ENCODE measurements around the gene FAM118A.

Gene FAM118A

DNA sequence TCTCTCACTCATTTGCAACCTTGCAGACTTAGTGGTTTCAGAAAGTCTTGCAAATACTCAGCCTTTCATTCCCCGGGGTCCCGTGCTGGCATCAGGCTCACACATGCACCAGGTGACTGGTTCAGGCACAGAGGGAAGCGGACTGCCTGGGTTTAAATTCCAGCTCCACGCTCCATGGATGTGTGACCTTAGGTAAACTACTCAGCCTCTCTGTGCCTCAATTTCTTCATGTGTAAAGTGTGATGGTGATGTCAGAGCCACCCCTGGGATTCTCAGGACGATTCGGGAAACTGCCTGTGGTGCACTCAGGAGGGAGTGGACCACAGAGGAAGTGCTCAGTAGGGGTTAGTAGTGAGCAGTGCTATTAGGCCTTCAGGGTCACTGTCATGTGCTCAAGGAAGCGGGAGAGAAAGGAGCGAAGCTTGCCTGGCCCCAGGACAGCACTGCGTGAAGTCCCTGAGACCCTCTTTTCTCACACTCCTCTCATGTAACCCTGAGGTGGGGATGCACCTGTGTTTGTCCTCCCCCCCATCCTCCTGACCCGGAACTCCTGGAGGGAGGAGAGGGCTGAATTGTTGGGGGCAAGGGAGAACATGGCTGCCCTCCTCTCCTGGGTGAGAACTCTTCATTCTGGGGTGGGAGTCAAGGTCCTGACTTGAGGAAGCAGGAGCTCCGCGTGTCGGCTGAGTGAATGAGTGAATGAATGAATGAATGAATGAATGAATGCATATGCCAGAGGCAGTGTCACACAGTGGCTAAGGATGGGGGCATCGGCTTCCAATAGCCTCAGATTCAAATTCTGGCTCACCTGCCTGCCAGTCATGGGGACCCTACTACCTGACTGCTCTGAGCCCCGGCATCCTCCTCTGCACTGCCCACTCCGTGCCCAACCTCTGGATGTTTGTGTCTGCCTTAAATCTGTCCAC, 39.4 kb upstream of the FAM118A start:
- peaks cover 9% of the 10 kb centered on the region for H3K4me1 ChIP-seq (ENCODE audit: insufficient read depth, low read length, severe bottlenecking)
- no peak overlapping the region for H3K4me2 ChIP-seq (ENCODE audit: low read length)
- no peaks in the 10 kb centered on the region; the same call in 1 of the 2 replicates for H3K27me3 ChIP-seq (ENCODE audit: insufficient read depth, low read length)
- no peak overlapping the region for H3K4me3 ChIP-seq (ENCODE audit: low read depth, low read length, poor library complexity, severe bottlenecking)
- H3K9ac ChIP-seq (ENCODE audit: low read length): no peak overlapping the region
- no peaks in the 10 kb centered on the region for H3K9me2 ChIP-seq (ENCODE audit: low read depth, low read length)
- TF ChIP-seq EZH2 (IDR thresholded peaks at IDR 0.05; ENCODE audit: borderline replicate concordance, low read length): no peak
- TF ChIP-seq, protein P1, sequence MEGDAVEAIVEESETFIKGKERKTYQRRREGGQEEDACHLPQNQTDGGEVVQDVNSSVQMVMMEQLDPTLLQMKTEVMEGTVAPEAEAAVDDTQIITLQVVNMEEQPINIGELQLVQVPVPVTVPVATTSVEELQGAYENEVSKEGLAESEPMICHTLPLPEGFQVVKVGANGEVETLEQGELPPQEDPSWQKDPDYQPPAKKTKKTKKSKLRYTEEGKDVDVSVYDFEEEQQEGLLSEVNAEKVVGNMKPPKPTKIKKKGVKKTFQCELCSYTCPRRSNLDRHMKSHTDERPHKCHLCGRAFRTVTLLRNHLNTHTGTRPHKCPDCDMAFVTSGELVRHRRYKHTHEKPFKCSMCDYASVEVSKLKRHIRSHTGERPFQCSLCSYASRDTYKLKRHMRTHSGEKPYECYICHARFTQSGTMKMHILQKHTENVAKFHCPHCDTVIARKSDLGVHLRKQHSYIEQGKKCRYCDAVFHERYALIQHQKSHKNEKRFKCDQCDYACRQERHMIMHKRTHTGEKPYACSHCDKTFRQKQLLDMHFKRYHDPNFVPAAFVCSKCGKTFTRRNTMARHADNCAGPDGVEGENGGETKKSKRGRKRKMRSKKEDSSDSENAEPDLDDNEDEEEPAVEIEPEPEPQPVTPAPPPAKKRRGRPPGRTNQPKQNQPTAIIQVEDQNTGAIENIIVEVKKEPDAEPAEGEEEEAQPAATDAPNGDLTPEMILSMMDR (IDR thresholded peaks at IDR 0.05; ENCODE audit: low read length): no peak
- no peaks in the 10 kb centered on the region for H3K79me2 ChIP-seq (ENCODE audit: insufficient read depth, low read length)
- H2AFZ ChIP-seq (ENCODE audit: low read length): no peak overlapping the region
- H3F3A ChIP-seq (ENCODE audit: insufficient read depth, low read length): no peaks in the 10 kb centered on the region
- H4K20me1 ChIP-seq (ENCODE audit: insufficient read depth, low read length): no peaks in the 10 kb centered on the region
- H3K9me3 ChIP-seq (ENCODE audit: low read length): no peaks in the 10 kb centered on the region
- no peaks in the 10 kb centered on the region for H3K36me3 ChIP-seq (ENCODE audit: insufficient read depth, low read length)
- H3K27ac ChIP-seq (ENCODE audit: low read depth, low read length, poor library complexity, severe bottlenecking): no peak overlapping the region

DNA sequence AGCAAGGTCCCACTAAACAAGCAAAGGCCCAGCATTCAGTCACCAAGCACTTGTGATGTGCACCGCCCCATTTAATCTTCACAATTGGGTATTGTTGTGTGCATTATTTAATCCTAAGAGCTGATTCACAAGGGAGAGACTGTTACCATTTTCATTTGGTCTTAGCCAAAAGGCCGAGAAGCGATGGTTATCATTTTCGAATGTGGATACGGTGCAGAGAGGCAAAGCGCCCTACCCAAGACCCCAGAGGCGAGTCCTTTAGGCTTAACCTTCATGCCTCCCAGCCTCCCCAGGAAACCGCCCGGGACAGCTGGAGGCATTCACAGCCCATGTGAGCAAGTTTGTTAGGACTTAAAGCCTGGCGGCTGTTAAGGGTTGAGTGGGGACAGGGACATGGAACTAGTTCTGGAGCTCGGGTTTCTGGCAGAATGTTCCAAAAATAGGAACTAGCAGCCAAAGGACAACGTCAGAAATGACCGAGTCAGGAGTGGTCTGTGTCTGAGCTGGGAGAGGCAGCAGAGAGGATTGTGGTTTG, 38.0 kb upstream of the FAM118A start:
- Histone ChIP-seq H3K36me3 (ENCODE audit: insufficient read depth, low read length) (no peaks in the 10 kb centered on the region), H3K4me1 (ENCODE audit: insufficient read depth, low read length, severe bottlenecking) (peaks cover 9% of the 10 kb centered on the region), H3K9me3 (ENCODE audit: low read length) (no peaks in the 10 kb centered on the region), H3K4me2 (ENCODE audit: low read length) (no peak overlapping the region), H3F3A (ENCODE audit: insufficient read depth, low read length) (no peaks in the 10 kb centered on the region), H3K27me3 (ENCODE audit: insufficient read depth, low read length) (no peaks in the 10 kb centered on the region; the same call in 1 of the 2 replicates), H4K20me1 (ENCODE audit: insufficient read depth, low read length) (no peaks in the 10 kb centered on the region), H2AFZ (ENCODE audit: low read length) (no peak overlapping the region), H3K27ac (ENCODE audit: low read depth, low read length, poor library complexity, severe bottlenecking) (no peak overlapping the region), H3K4me3 (ENCODE audit: low read depth, low read length, poor library complexity, severe bottlenecking) (no peak overlapping the region), H3K79me2 (ENCODE audit: insufficient read depth, low read length) (no peaks in the 10 kb centered on the region), H3K9me2 (ENCODE audit: low read depth, low read length) (no peaks in the 10 kb centered on the region), H3K9ac (ENCODE audit: low read length) (no peak overlapping the region)
- TF ChIP-seq, protein P1 (IDR thresholded peaks at IDR 0.05; ENCODE audit: low read length): no peak
- no peak for TF ChIP-seq EZH2 (IDR thresholded peaks at IDR 0.05; ENCODE audit: borderline replicate concordance, low read length)

DNA sequence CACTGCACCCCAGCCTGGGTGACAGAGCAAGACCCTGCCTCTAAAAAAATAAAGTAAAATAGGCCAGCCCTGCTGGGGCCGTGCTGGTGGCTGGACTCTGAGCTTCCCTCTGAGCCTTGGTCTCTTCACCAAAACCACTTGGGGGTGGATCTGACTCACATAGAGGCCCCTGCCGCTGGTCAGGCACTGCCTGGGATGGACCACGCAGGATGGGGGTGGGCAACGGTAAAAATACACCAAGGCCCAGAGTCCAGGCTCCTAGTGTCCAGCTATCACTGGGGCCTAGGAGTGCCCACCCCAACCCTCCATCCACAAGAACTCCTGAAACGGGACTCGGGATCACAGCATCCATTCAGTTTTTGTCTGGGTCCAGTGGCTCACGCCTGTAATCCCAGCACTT, 37.2 kb upstream of the FAM118A start:
- Histone ChIP-seq H3K27me3 (ENCODE audit: insufficient read depth, low read length) (no peaks in the 10 kb centered on the region; the same call in 1 of the 2 replicates), H3K79me2 (ENCODE audit: insufficient read depth, low read length) (no peaks in the 10 kb centered on the region), H4K20me1 (ENCODE audit: insufficient read depth, low read length) (no peaks in the 10 kb centered on the region), H3K4me2 (ENCODE audit: low read length) (no peak overlapping the region), H3K4me3 (ENCODE audit: low read depth, low read length, poor library complexity, severe bottlenecking) (no peak overlapping the region), H3K27ac (ENCODE audit: low read depth, low read length, poor library complexity, severe bottlenecking) (no peak overlapping the region), H3K9ac (ENCODE audit: low read length) (no peak overlapping the region), H3K4me1 (ENCODE audit: insufficient read depth, low read length, severe bottlenecking) (peaks cover 9% of the 10 kb centered on the region), H3K9me3 (ENCODE audit: low read length) (no peaks in the 10 kb centered on the region), H3F3A (ENCODE audit: insufficient read depth, low read length) (no peaks in the 10 kb centered on the region), H3K9me2 (ENCODE audit: low read depth, low read length) (no peaks in the 10 kb centered on the region), H2AFZ (ENCODE audit: low read length) (no peak overlapping the region), H3K36me3 (ENCODE audit: insufficient read depth, low read length) (no peaks in the 10 kb centered on the region)
- TF ChIP-seq, protein P1 (IDR thresholded peaks at IDR 0.05; ENCODE audit: low read length): no peak
- TF ChIP-seq EZH2 (IDR thresholded peaks at IDR 0.05; ENCODE audit: borderline replicate concordance, low read length): no peak
